ENCODE measurements around the gene SDF2L1. TPM values are rescaled to one million over a fixed set of nuclear protein-coding genes. Genes with fewer than 3 reads are reported as not detected.

SDF2L1 gene
- total RNA-seq, 1 donor from 2014 or later: 37.4 TPM

DNA sequence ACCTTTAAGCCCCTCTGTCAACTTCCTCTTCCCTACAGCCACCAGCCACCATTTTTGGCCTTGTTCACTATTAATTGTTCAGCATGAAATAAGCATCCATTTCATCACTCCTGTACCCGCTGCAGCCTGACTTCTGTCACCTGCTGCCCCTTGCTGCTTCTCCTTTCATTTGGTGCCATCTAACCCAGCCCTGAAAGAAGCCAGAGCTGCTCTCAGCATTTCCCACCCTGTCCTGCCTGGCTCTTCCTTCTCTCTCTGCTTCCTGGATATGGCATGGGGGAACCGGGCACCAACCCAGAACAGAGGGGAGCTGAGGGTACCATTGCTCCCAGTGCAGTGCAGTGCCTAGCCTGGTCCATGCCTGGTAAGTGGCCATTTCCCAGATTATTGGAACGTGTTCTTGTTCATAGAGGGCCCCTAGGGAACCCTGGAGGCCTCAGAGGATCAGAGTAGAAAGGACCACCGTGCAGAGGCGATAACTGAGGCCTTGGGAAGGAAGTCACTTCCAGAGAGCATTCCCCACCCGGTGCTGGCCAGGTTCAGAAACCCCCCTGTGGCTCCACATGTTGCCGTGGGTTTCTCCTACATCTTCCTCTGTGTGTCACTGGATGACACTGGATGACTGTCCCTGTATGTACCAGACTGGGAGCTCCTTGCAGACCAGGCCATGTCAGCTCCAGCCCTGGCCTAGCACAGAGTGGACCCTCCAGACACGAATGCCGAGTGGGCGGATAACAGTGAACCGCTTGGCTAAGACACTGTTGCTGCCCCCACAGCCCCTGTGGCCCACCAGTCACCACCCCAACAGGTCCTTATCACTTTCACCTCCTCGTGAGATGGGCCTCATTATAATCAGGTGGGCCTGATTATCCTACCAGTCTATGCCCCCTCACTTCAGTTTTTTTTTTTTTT lies 17.0 kb upstream of the SDF2L1 start:
- Histone ChIP-seq H3K4me3 (no peak overlapping the region), H3K9me3 (no peaks in the 10 kb centered on the region), H3K27me3 (no peaks in the 10 kb centered on the region), H3K27ac (peak overlapping the region; percentile 59 to 62), H3K4me1 (peaks cover 15 to 26% of the 10 kb centered on the region in 2 donors), H3K36me3 (peaks cover 0 to 9% of the 10 kb centered on the region in 2 donors)
- no peak for DNase-seq (ENCODE audit: low spot score in 2 of 2)
- intact Hi-C loops (cut with DNase I): loop anchor here (5.0 kb wide), 1 partner anchor 33 kb away; no protein-coding TSS in a partner anchor
- TF ChIP-seq, protein P1, sequence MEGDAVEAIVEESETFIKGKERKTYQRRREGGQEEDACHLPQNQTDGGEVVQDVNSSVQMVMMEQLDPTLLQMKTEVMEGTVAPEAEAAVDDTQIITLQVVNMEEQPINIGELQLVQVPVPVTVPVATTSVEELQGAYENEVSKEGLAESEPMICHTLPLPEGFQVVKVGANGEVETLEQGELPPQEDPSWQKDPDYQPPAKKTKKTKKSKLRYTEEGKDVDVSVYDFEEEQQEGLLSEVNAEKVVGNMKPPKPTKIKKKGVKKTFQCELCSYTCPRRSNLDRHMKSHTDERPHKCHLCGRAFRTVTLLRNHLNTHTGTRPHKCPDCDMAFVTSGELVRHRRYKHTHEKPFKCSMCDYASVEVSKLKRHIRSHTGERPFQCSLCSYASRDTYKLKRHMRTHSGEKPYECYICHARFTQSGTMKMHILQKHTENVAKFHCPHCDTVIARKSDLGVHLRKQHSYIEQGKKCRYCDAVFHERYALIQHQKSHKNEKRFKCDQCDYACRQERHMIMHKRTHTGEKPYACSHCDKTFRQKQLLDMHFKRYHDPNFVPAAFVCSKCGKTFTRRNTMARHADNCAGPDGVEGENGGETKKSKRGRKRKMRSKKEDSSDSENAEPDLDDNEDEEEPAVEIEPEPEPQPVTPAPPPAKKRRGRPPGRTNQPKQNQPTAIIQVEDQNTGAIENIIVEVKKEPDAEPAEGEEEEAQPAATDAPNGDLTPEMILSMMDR (IDR thresholded peaks at IDR 0.05): no peak

DNA sequence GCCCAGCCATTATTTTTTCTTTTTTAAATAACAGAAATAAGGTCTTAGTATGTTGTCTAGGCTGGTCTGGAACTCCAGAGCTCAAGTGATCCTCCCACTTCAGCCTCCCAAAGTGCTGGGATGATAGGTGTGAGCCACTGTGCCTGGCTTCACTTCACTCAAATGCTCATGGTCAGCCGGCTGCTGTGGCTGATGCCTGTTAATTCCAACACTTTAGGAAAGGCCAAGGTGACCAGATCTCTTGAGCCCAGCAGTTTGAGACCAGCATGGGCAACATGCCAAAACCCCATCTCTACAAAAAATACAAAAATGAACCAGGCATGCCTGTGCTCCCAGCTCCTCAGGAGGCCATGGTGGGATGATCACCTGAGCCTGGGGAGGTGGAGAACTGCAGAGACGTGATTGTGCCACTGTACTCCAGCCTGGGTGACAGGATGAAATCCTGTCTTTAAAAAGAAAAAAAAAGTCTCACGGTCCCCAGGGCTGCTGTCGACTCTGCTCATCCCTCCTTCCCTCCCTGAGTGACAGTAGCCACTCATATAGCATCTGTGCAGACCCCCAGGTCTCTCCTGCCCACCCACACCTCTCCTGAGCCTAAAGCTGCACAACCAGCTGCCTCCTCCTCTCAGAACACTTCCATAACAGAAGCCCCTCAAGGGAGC lies 15.9 kb upstream of the SDF2L1 start:
- TF ChIP-seq, protein P1 (IDR thresholded peaks at IDR 0.05): no peak
- Histone ChIP-seq H3K27me3 (no peaks in the 10 kb centered on the region), H3K4me1 (peaks cover 15 to 26% of the 10 kb centered on the region in 2 donors), H3K9me3 (no peaks in the 10 kb centered on the region), H3K36me3 (peaks cover 0 to 9% of the 10 kb centered on the region in 2 donors), H3K27ac (no peak overlapping the region), H3K4me3 (no peak overlapping the region)
- DNase-seq (ENCODE audit: low spot score in 2 of 2): no peak
- intact Hi-C loops (cut with DNase I): loop anchor here (5.0 kb wide), 1 partner anchor 34 kb away; no protein-coding TSS in a partner anchor

DNA sequence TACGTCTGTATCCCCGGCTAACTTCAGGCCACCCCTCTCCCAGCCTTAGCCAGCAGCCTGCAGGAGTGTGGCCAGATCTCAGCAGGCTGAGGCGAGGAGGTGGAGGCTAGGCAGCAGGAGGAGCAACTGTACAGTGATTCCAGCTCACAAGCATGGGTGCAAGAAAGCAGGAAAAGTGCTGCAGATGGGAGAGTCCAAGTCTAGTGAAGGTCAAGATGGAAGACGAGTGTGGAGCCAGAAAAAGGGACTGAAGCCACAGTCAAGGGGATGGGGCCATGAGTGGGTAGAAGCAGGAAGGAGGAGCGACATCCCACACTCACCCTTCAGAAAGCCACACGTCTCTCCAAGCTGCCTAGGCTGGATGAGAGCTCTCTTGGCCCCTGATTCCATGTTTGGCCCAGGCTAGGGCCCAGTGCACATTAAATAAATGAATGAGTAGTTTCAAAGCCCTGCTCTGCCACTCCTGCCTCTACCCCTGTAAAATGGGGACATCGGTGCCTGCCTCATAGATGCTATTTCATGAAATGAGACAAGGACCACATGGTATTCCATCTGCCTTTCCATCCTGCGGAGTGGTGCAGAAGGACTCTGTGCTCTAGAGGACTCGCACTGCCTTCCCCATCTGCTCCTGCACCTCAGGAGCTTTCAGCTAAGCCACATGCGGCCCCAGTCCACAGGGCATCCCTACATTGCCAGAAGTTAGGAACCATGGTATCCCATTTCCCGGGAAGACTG lies 15.2 kb upstream of the SDF2L1 start:
- intact Hi-C loops (cut with DNase I): loop anchor here (5.0 kb wide), 1 partner anchor 35 kb away; no protein-coding TSS in a partner anchor
- Histone ChIP-seq H3K9me3 (no peaks in the 10 kb centered on the region), H3K36me3 (peaks cover 0 to 9% of the 10 kb centered on the region in 2 donors), H3K27me3 (no peaks in the 10 kb centered on the region), H3K4me1 (peaks cover 15 to 26% of the 10 kb centered on the region in 2 donors), H3K27ac (no peak overlapping the region), H3K4me3 (no peak overlapping the region)
- no peak for DNase-seq (ENCODE audit: low spot score in 2 of 2)
- TF ChIP-seq, protein P1 (IDR thresholded peaks at IDR 0.05): no peak

DNA sequence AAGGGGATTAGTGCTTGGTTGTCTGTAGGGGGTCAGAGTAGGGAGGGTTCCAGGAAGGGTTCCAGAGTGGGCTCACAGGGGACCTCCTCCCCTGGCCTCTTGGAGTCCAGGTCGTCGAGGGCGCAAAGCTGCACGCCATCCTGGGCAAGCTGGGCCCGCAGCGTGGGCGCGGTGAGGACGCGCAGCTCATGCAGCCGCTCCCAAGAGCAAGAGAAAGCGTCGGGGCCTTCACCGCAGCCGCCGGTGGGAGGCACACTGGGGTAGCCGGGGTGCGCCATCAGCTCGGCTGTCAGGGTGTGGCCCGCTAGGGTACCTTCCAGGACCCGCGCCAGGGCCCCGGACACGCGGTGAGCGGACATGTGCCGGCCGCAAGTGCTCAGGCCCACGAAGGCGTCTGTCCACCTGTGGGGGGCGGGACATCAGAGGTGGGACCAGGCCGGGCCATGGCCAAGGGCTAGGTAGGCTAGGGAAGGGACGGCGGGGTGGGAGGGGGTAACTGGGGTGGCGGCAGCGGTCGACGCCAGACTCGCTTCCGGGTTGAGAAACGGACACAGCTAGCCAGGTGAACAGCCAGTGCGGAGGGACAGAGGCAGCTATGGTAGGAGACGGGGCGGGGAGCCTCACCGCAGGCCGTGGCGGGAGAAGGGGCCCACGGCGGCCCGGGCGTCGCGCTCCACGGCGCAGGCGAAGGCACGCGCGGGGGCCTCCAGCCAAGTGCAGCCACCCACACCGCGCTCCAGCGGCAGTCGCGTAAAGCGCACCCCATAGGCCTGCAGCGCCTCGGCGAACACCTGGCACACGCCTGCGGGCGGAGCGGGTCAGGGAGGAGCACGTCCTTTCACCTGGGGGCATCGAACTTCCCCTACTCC lies 13.5 kb upstream of the SDF2L1 start:
- no peak for DNase-seq (ENCODE audit: low spot score in 2 of 2)
- TF ChIP-seq, protein P1 (IDR thresholded peaks at IDR 0.05): no peak
- Histone ChIP-seq H3K27ac (peak overlapping the region; percentile 77 to 87), H3K27me3 (no peaks in the 10 kb centered on the region), H3K4me1 (peaks cover 13 to 23% of the 10 kb centered on the region in 2 donors), H3K36me3 (peaks cover 0 to 5% of the 10 kb centered on the region in 2 donors), H3K9me3 (no peaks in the 10 kb centered on the region), H3K4me3 (peak overlapping the region; percentile 88 to 89)
- intact Hi-C loops (cut with DNase I): loop anchor here (1.0 to 5.0 kb wide), 3 partner anchors 14 to 60 kb away; partner anchors contain the start of gene SDF2L1

Data from ascending aorta (tissue), 2 donors.